SK-N-SH treated with all-trans-retinoic acid at 6 μM for 48 hours (cell line): Measurements from ENCODE around the gene PCTP.

Experiments
- RARB ChIP-seq: fragments of 250-450 bp; sonication (Bioruptor Pico); IDR thresholded peaks from 2 replicates; pipeline ENCODE4 v1.8.0; 2021; ENCODE audit warnings: mild to moderate bottlenecking, moderate library complexity
- ZFP3 ChIP-seq: fragments of 250-450 bp; sonication (Bioruptor Pico); IDR thresholded peaks from 2 replicates; pipeline ENCODE4 v1.5.0; 2020; ENCODE audit warnings: mild to moderate bottlenecking, moderate library complexity

DNA sequence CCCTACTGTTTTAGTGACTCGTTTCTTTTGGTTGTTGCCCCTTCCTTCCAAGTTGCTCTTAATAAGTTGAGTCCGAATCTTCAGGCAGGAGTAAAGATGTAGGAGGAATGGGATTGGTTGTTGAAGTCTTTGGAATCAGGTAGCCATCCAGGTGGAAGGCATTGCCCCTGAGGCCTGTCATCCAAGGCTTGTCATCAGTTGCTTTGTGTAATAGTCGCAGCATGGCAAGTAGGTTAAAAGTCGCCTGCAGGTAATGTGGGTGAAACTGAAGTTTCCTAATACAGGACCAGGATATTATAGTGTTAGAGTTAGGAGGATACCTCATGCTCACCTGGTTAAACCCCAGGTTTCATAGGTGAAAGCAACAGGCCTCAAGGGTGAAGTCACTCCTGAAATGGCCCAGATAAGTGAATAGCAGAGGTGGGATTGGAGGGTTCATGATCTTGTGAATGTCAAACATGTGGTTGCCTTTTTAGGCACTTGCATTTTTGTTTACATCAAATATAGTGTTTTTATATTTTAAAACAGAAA is 934 bp downstream of the PCTP start:
- TF ChIP-seq RARB (CRISPR knock-in tag) (no peak), ZFP3 (CRISPR knock-in tag) (no peak)
